ENCODE measurements around the gene SNAPIN.
A peak's percentile ranks its signal among the peaks of the same experiment; 100 is the strongest.
"Not testable (repeated sequence)": the region's sequence is repeated elsewhere in the genome, so short reads cannot be mapped to it uniquely, and the experiment has no call there.

SNAPIN gene

GRCh38 chr1:153649137-153649862 lies 9.2 kb upstream of the SNAPIN start:
- peak; percentile 43 for DNase-seq
- H3K4me1 Mint-ChIP-seq (ENCODE audit: low read depth): peaks cover 45% of the 10 kb centered on the region
- H3K27ac Mint-ChIP-seq: peak overlapping the region; percentile 85
- peaks cover 44% of the 10 kb centered on the region for H3K36me3 Mint-ChIP-seq (ENCODE audit: low read depth)
- no peaks in the 10 kb centered on the region for H3K9me3 Mint-ChIP-seq
- H3K4me3 Mint-ChIP-seq: no peak overlapping the region
- no peaks in the 10 kb centered on the region for H3K27me3 Mint-ChIP-seq

DNA sequence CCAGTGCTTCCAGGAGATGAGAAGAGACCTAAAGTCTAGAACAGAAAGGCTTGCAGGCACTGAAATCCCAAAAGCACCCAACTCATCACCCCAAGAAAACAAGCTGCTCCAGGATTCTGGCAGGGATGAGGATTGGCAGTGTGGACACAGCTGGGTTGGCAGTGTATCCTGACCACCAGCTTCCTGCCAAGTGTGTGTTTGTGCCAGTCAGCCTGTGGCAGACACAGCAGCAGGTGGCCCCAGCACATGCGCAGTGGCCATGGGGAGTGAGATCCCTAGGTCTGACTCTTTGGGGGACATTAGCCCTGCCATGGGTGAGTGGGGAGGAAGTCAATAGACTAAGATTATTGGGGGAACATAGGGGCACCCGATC lies 8.7 kb upstream of the SNAPIN start:
- Mint-ChIP-seq H3K36me3 (ENCODE audit: low read depth) (peaks cover 39% of the 10 kb centered on the region), H3K27me3 (no peaks in the 10 kb centered on the region), H3K4me1 (ENCODE audit: low read depth) (peaks cover 42% of the 10 kb centered on the region), H3K9me3 (no peaks in the 10 kb centered on the region), H3K4me3 (no peak overlapping the region), H3K27ac (peak overlapping the region; percentile 85)
- no peak for DNase-seq

DNA sequence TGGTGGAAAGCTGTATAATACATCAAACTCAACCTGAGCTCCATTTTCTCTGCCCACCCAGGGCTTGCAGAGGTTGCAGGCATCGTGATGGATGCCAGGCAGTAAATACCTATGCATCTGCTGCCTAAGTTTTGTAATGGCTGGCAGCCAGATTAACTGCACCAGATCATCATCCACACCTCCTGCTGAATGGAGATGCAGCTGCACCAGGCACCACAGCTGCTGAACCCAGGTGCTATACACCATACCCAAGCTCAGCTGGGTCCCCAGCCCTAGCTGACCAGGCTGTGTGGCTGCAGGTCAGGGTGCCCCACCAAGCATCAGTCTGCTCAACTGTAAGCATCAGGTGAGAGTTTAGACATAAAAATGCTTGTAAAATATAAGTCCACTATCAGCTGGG lies 6.7 kb upstream of the SNAPIN start:
- H3K27ac Mint-ChIP-seq: no peak overlapping the region
- no peaks in the 10 kb centered on the region for H3K27me3 Mint-ChIP-seq
- H3K9me3 Mint-ChIP-seq: no peaks in the 10 kb centered on the region
- H3K36me3 Mint-ChIP-seq (ENCODE audit: low read depth): peaks cover 20% of the 10 kb centered on the region
- H3K4me1 Mint-ChIP-seq (ENCODE audit: low read depth): peaks cover 28% of the 10 kb centered on the region
- H3K4me3 Mint-ChIP-seq: no peak overlapping the region
- no peak for DNase-seq

DNA sequence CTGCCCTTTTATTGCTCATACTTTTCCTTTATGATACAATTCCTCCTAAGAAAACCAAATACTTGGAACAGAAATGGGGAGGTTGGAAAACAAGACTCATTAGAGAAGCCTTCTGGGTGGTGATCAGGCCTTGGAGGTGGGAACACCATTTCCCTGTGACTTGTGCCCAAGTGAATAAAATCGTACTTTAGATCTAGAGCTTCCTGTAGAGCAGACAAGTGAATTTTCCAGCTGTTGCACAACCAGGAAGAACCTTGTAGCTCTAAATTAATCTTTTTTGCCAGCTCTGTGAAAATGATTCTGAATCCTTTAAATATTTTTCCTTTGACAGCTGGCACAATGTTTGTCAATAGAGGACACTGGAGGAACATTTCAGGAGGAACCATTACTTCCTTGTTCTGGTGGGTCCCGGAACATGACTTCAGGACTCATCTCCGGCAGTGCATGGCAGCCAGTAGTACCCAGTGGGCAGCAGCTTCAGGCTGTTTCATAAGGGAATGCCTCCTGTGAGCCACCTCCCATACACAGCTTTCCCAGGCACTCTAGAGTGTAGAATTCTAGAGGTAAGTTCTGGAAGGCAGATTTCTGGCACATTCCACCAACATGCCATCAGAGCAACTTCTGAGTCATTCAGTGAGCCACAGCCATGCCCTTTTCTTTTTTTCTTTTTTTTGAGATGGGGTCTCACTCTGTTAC lies 5.5 kb upstream of the SNAPIN start:
- peaks cover 21% of the 10 kb centered on the region for H3K4me1 Mint-ChIP-seq (ENCODE audit: low read depth)
- H3K4me3 Mint-ChIP-seq: no peak overlapping the region
- DNase-seq: no peak
- H3K27me3 Mint-ChIP-seq: no peaks in the 10 kb centered on the region
- no peak overlapping the region for H3K27ac Mint-ChIP-seq
- peaks cover 8% of the 10 kb centered on the region for H3K36me3 Mint-ChIP-seq (ENCODE audit: low read depth)
- H3K9me3 Mint-ChIP-seq: no peaks in the 10 kb centered on the region

- H3K4me1 Mint-ChIP-seq (ENCODE audit: low read depth): peaks cover 13% of the 10 kb centered on the region
- DNase-seq: no peak
- peaks cover 14% of the 10 kb centered on the region for H3K36me3 Mint-ChIP-seq (ENCODE audit: low read depth)
- H3K9me3 Mint-ChIP-seq: no peaks in the 10 kb centered on the region
- H3K4me3 Mint-ChIP-seq: no peak overlapping the region
- no peaks in the 10 kb centered on the region for H3K27me3 Mint-ChIP-seq
- H3K27ac Mint-ChIP-seq: no peak overlapping the region
Observed at GRCh38 chr1:153655333-153655732, 3.2 kb upstream of the SNAPIN start.

DNA sequence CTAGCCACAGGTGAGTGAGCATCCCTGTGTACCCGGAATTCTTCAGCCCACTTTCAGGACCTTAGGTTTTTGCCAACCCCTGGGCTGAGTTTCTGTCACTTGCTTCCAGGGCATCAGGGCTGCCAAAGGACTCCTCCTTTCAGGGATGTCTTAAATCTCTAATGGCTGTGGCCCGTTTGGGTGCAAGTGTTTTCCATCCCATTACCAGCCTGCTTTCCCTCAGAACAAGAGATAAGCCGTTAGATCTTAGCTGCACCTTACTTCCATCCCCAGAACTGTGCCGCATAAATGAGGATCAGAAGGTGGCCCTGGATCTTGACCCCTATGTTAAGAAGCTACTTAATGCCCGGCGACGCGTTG lies 652 bp downstream of the SNAPIN start:
- Mint-ChIP-seq H3K4me1 (ENCODE audit: low read depth) (peaks cover 14% of the 10 kb centered on the region), H3K4me3 (peak overlapping the region; percentile 97), H3K9me3 (no peaks in the 10 kb centered on the region), H3K27me3 (no peaks in the 10 kb centered on the region), H3K36me3 (ENCODE audit: low read depth) (peaks cover 14% of the 10 kb centered on the region), H3K27ac (peak overlapping the region; percentile 97)
- DNase-seq: no peak

- peaks cover 14% of the 10 kb centered on the region for H3K4me1 Mint-ChIP-seq (ENCODE audit: low read depth)
- no peaks in the 10 kb centered on the region for H3K27me3 Mint-ChIP-seq
- no peaks in the 10 kb centered on the region for H3K9me3 Mint-ChIP-seq
- DNase-seq: no peak
- peak overlapping the region; percentile 97 for H3K27ac Mint-ChIP-seq
- H3K36me3 Mint-ChIP-seq (ENCODE audit: low read depth): peaks cover 14% of the 10 kb centered on the region
- peak overlapping the region; percentile 97 for H3K4me3 Mint-ChIP-seq
Observed at GRCh38 chr1:153659656-153660055, 1.2 kb downstream of the SNAPIN start.

DNA sequence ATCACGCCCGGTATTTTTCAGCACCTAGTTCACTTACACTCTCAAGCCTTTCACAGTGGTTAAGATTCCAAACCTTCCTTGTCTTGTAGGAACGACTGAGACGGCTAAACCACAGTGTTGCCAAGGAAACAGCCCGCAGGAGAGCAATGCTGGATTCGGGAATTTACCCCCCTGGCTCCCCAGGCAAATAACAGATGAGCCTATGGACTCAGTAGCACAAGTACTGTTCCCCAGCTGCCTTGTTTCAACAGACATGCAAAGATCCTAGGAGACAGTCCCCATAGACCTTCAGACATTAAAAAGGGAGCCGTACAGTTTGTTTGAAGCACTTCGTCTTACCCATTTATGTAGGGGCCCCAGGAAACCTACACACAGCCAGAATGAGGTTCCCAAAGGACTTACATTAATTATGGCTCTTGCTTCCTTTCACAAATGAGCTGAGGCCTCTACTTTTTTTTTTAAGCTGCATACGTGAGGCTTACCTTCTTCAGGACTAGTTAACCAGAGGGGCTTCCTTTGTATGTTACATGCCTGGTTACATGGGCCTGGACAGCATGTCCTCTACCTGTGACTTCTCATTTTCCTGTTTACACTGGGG lies 2.7 kb downstream of the SNAPIN start:
- H3K27ac Mint-ChIP-seq: peak overlapping the region; percentile 68
- H3K4me1 Mint-ChIP-seq (ENCODE audit: low read depth): peaks cover 18% of the 10 kb centered on the region
- H3K27me3 Mint-ChIP-seq: no peaks in the 10 kb centered on the region
- DNase-seq: no peak
- H3K9me3 Mint-ChIP-seq: no peaks in the 10 kb centered on the region
- H3K36me3 Mint-ChIP-seq (ENCODE audit: low read depth): peaks cover 14% of the 10 kb centered on the region
- no peak overlapping the region for H3K4me3 Mint-ChIP-seq

DNA sequence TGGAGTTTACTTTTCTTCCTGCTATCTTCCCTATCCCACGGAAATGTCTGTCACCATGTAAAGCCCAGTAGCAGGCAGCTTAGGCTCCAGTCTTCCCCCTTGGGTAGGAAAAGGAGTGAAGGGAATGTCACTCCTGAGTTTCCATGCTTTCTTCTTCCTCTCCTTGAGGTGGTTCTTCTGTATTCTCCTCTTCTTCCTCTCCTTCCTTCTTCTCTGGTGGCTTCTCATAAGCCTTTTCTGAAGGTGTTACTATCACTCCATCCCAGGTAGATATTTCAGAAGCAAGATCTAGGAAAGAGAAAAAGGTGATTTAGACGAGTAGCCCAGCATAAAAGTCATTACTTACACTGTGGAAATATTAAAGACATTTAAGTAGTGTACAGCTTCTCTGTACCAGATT lies 3.8 kb downstream of the SNAPIN start:
- DNase-seq: no peak
- Mint-ChIP-seq H3K36me3 (ENCODE audit: low read depth) (peaks cover 14% of the 10 kb centered on the region), H3K27ac (peak overlapping the region; percentile 68), H3K4me1 (ENCODE audit: low read depth) (peaks cover 20% of the 10 kb centered on the region), H3K4me3 (no peak overlapping the region), H3K9me3 (no peaks in the 10 kb centered on the region), H3K27me3 (no peaks in the 10 kb centered on the region)

DNA sequence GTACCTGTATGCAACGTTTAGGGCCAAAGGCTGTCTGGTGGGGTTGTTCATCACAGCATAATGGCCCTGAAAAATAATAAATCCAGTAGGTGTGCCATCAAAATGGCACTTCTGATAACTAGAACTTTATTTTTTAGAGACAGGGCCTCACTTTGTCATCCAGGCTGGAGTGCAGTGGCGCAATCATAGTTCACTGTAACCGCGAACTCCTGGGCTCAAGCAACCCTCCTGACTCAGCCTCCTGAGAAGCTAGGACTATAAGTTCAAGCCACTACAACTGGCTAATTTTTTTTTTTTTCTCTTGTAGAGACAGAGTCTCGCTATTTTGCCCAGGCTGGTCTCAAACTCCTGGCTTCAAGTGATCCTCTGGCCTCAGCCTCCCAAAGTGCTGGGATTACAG lies 4.7 kb downstream of the SNAPIN start:
- Mint-ChIP-seq H3K27me3 (no peaks in the 10 kb centered on the region), H3K4me1 (ENCODE audit: low read depth) (peaks cover 26% of the 10 kb centered on the region), H3K27ac (peak overlapping the region; percentile 64), H3K4me3 (no peak overlapping the region), H3K36me3 (ENCODE audit: low read depth) (peaks cover 14% of the 10 kb centered on the region), H3K9me3 (no peaks in the 10 kb centered on the region)
- no peak for DNase-seq

- Mint-ChIP-seq H3K9me3 (no peaks in the 10 kb centered on the region), H3K4me3 (no peak overlapping the region), H3K36me3 (ENCODE audit: low read depth) (no peaks in the 10 kb centered on the region), H3K27ac (no peak overlapping the region), H3K27me3 (no peaks in the 10 kb centered on the region), H3K4me1 (ENCODE audit: low read depth) (peaks cover 38% of the 10 kb centered on the region)
- peak; percentile 20 for DNase-seq
Observed at GRCh38 chr1:153667439-153667838, 8.9 kb downstream of the SNAPIN start.

DNA sequence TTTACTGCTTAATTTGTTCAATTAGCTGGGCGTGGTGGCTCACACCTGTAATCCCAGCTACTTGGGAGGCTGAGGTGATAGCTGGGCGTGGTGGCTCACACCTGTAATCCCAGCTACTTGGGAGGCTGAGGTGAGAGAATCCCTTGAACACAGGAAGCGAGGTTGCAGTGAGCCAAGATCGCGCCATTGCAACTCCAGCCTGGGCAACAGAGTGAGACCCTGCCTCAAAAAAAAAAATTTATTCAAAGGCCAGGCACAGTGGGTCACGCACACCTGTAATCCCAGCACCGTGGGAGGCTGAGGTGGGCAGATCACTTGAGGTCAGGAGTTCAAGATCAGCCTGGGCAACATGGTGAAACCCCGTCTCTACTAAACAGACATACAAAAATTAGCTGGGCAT lies 10.2 kb downstream of the SNAPIN start:
- peak; percentile 16 for DNase-seq
- not testable (repeated sequence) for H3K27ac Mint-ChIP-seq; H3K36me3 Mint-ChIP-seq (ENCODE audit: low read depth); H3K4me3 Mint-ChIP-seq; H3K27me3 Mint-ChIP-seq; H3K9me3 Mint-ChIP-seq
- peaks cover 40% of the 10 kb centered on the region for H3K4me1 Mint-ChIP-seq (ENCODE audit: low read depth)

DNA sequence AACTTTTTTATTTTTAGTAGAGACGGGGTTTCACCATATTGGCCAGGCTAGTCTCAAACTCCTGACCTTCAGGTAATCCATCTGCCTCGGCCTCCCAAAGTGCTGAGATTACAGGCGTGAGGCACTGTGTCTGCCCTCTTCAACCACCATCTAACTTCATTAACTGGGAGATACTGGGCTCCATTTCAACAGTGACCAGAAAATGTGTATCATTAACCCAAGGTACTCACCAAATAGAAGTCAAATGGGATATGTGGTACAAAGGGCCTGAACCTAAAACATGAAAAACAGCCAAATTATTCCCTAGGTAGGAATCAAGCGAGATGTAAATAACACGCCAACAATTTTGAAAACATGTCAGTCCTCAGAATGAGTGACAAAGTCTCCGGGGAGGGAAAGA lies 11.1 kb downstream of the SNAPIN start:
- H3K4me1 Mint-ChIP-seq (ENCODE audit: low read depth): peaks cover 40% of the 10 kb centered on the region
- no peak overlapping the region for H3K27ac Mint-ChIP-seq
- H3K4me3 Mint-ChIP-seq: no peak overlapping the region
- no peaks in the 10 kb centered on the region for H3K27me3 Mint-ChIP-seq
- H3K36me3 Mint-ChIP-seq (ENCODE audit: low read depth): no peaks in the 10 kb centered on the region
- no peaks in the 10 kb centered on the region for H3K9me3 Mint-ChIP-seq
- no peak for DNase-seq

DNA sequence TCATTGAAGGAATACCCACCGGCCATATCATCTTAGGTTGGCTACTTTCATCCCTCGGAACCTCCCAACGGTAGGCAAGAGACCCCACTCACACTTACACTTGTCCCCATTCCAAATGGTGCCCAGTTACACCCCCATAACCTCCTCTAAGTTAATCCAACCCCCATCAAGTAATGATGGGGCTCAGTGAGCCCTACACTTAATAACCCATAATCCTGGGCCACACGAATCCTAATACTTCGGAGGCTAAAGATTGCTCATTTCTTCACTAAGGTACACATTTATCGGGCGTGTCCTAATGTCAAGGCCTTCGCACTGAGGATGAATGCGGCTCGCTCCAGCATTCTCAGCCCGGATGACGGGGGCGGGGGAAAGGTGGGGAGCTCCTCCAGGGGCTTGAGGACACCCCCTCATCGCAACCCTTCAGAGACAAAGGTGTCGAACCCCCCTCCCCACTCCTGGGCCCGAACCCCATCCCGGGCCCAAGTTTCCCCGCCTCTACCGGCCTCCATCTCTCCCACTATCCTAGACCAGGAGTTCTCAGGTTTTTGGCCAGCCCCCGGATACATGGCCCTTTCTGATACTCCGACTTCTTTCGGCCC lies 11.9 kb downstream of the SNAPIN start:
- Mint-ChIP-seq H3K4me1 (ENCODE audit: low read depth) (peaks cover 38% of the 10 kb centered on the region), H3K27me3 (no peaks in the 10 kb centered on the region), H3K27ac (no peak overlapping the region), H3K36me3 (ENCODE audit: low read depth) (no peaks in the 10 kb centered on the region), H3K9me3 (no peaks in the 10 kb centered on the region), H3K4me3 (no peak overlapping the region)
- DNase-seq: no peak

Measured in activated T-cell treated with anti-CD3 and anti-CD28 coated beads, Interleukin-2, amount 50 U/mL, for 24 hours (primary cell).